GM12878 (cell line): ENCODE results near the gene RALB. TPM values are rescaled to one million over a fixed set of nuclear protein-coding genes. Genes with fewer than 3 reads are reported as not detected.

Source experiments
- ATAC-seq: fragments of 200-7000 bp; cut with Tn5 transposase; 3 replicates; pipeline ENCODE4 v1.9.1; 2020; ENCODE audit warnings: mild to moderate bottlenecking, moderate library complexity
- BruUV-seq: library from RNA; stranded (reverse); fragments of 400-500 nt; replicated peaks from 2 replicates; lab custom pipeline; 2021; lab: Mats Ljungman, UMichigan
- CTCF ChIA-PET: fragments of 300-600 bp; sonication (Branson Sonifier 250); formaldehyde crosslinking; extraction: SDS; loops from one replicate; lab custom pipeline; 2021; ENCODE audit warnings: inconsistent platforms; lab: Yijun Ruan, JAX
- POLR2A ChIA-PET: fragments of 350-600 bp; formaldehyde crosslinking; extraction: SDS; loops from one replicate; lab custom pipeline; 2021; ENCODE audit warnings: inconsistent platforms; lab: Charles Lee
- RAD21 ChIA-PET: fragments of 300-600 bp; sonication (Branson Sonifier 250); formaldehyde crosslinking; loops from one replicate; lab custom pipeline; 2023; ENCODE audit warnings: antibody characterized with exemption; ENCODE audit not compliant: unreplicated experiment; lab: Charles Lee
- SMC1A ChIA-PET: fragments of 300-600 bp; sonication (Branson Sonifier 250); formaldehyde crosslinking; loops from one replicate; lab custom pipeline; 2023; ENCODE audit not compliant: unreplicated experiment, uncharacterized antibody; lab: Charles Lee
- DNase-seq: peaks from one replicate; pipeline ENCODE4 v3.0.0-alpha.2; 2011; ENCODE audit warnings: low read depth, low spot score
- FAIRE-seq: peaks from 3 replicates; lab custom pipeline; 2011; peaks lifted over from hg19 to GRCh38; lab: Jason Lieb, UNC
- H2AFZ ChIP-seq: 2 replicates; pipeline ENCODE4 v1.6.0; 2011; ENCODE audit warnings: low read depth, low read length, control low read depth; ENCODE audit not compliant: control insufficient read depth
- H3K27ac ChIP-seq: 2 replicates; pipeline ENCODE4 v1.5.1; 2011; ENCODE audit warnings: control low read depth; ENCODE audit not compliant: control insufficient read depth, insufficient read depth
- H3K27me3 ChIP-seq, 2 experiments: replicated peaks in 1 of 2; 2 replicates each; pipeline versions ENCODE4 v1.6.0 to v1.6.1; 2011; ENCODE audit warnings: low read length in 1 of 2; ENCODE audit not compliant: control insufficient read depth in 2 of 2, insufficient read depth in 2 of 2
- H3K36me3 ChIP-seq, 2 experiments: 2 replicates each; pipeline ENCODE4 v1.5.1; 2011; ENCODE audit warnings: low read length in 1 of 2; ENCODE audit not compliant: control insufficient read depth in 2 of 2, insufficient read depth in 2 of 2
- H3K4me1 ChIP-seq: 2 replicates; pipeline ENCODE4 v1.6.1; 2011; ENCODE audit warnings: mild to moderate bottlenecking, low read length, moderate library complexity, mixed read lengths; ENCODE audit not compliant: control insufficient read depth, insufficient read depth
- H3K4me2 ChIP-seq: 2 replicates; pipeline ENCODE4 v1.6.0; 2011; ENCODE audit warnings: control low read depth; ENCODE audit not compliant: control insufficient read depth, insufficient read depth
- H3K4me3 ChIP-seq: fragments of 200-600 bp; sonication (generic); 2 replicates; pipeline ENCODE4 v1.5.1; 2016
- H3K79me2 ChIP-seq: 2 replicates; pipeline ENCODE4 v1.6.0; 2011; ENCODE audit warnings: low read length; ENCODE audit not compliant: control insufficient read depth, insufficient read depth
- H3K9ac ChIP-seq: 2 replicates; pipeline ENCODE4 v1.8.0; 2011; ENCODE audit warnings: low read length, control low read depth, mixed read lengths; ENCODE audit not compliant: control insufficient read depth, insufficient read depth
- H3K9me3 ChIP-seq: replicated peaks from 3 replicates; pipeline ENCODE4 v1.5.1; 2011; ENCODE audit warnings: mild to moderate bottlenecking, low read length; ENCODE audit not compliant: control insufficient read depth, insufficient read depth
- H4K20me1 ChIP-seq: 2 replicates; pipeline ENCODE4 v1.6.0; 2011; ENCODE audit not compliant: control insufficient read depth, insufficient read depth
- ASH2L ChIP-seq: fragments of 300-600, 200-600 bp; sonication (generic); IDR thresholded peaks from 2 replicates; pipeline ENCODE4 v1.6.1; 2017; ENCODE audit warnings: low read depth, mild to moderate bottlenecking, borderline replicate concordance
- BRCA1 ChIP-seq: IDR thresholded peaks from 2 replicates; pipeline ENCODE4 v1.6.1; 2011; ENCODE audit warnings: low read depth, low read length, improper control_type of control experiment
- CBX3 ChIP-seq: fragments of 200-600 bp; sonication (generic); IDR thresholded peaks from 2 replicates; pipeline ENCODE4 v1.6.1; 2016; ENCODE audit warnings: low read depth, borderline replicate concordance
- FOXK2 ChIP-seq: fragments of 450-650 bp; IDR thresholded peaks from 2 replicates; pipeline ENCODE4 v1.6.1; 2017; ENCODE audit warnings: mild to moderate bottlenecking, moderate library complexity
- IRF4 ChIP-seq: IDR thresholded peaks from 2 replicates; pipeline ENCODE4 v1.6.1; 2011; ENCODE audit warnings: low read depth, low read length
- KLF5 ChIP-seq: fragments of 450-650 bp; IDR thresholded peaks from 2 replicates; pipeline ENCODE4 v1.6.1; 2014; ENCODE audit warnings: mild to moderate bottlenecking; ENCODE audit not compliant: partially characterized antibody
- MTA3 ChIP-seq: IDR thresholded peaks from 2 replicates; pipeline ENCODE4 v1.6.1; 2012; ENCODE audit warnings: low read length, inconsistent platforms, borderline replicate concordance
- NR2F1 ChIP-seq: fragments of 450-650 bp; conservative IDR thresholded peaks from 2 replicates; pipeline ENCODE4 v1.6.1; 2017; ENCODE audit warnings: mild to moderate bottlenecking
- POLR2AphosphoS5 ChIP-seq: IDR thresholded peaks from 2 replicates; pipeline ENCODE4 v1.6.1; 2011; ENCODE audit warnings: mild to moderate bottlenecking, low read length, inconsistent platforms
- POU2F2 ChIP-seq: IDR thresholded peaks from 3 replicates; pipeline ENCODE4 v1.6.1; 2011; ENCODE audit warnings: low read depth, mild to moderate bottlenecking, low read length, borderline replicate concordance
- RFX5 ChIP-seq: IDR thresholded peaks from 2 replicates; pipeline ENCODE4 v1.6.1; 2011; ENCODE audit warnings: low read depth, low read length, improper control_type of control experiment
- SREBF2 ChIP-seq: IDR thresholded peaks from 2 replicates; pipeline ENCODE4 v1.6.1; 2012; ENCODE audit warnings: mild to moderate bottlenecking, low read length
- TAF1 ChIP-seq: IDR thresholded peaks from 2 replicates; pipeline ENCODE4 v1.6.1; 2011; ENCODE audit warnings: mild to moderate bottlenecking, low read depth, low read length, borderline replicate concordance
- TBL1XR1 ChIP-seq: IDR thresholded peaks from 2 replicates; pipeline ENCODE4 v1.6.1; 2012; ENCODE audit warnings: low read depth, low read length, improper control_type of control experiment
- TCF12 ChIP-seq: IDR thresholded peaks from 2 replicates; pipeline ENCODE4 v1.6.1; 2011; ENCODE audit warnings: low read depth, mild to moderate bottlenecking, low read length
- YBX1 ChIP-seq: fragments of 450-650 bp; IDR thresholded peaks from 2 replicates; pipeline ENCODE4 v1.6.1; 2016; ENCODE audit warnings: antibody characterized with exemption
- ZNF622 ChIP-seq: fragments of 450-650 bp; IDR thresholded peaks from 2 replicates; pipeline ENCODE4 v1.6.1; 2017; ENCODE audit warnings: mild to moderate bottlenecking, inconsistent platforms
- WGBS: methylation state at CpG from one replicate; pipeline ENCODE4 v1.1.6; 2016; ENCODE audit warnings: low lambda C conversion rate; ENCODE audit not compliant: insufficient replicate concordance, insufficient coverage; ENCODE audit errors: missing lambda C conversion rate; 5-methylcytosine and 5-hydroxymethylcytosine counted together
- in situ Hi-C: fragments of 300-500 bp; cut with MboI; formaldehyde crosslinking; loops from 9 replicates; pipeline ENCODE4 v1.14.3; 2018; ENCODE audit warnings: mixed read lengths
- intact Hi-C: fragments of 100-400 bp; cut with micrococcal nuclease; formaldehyde crosslinking; loops from one replicate; pipeline ENCODE4 v1.14.2; 2022; ENCODE audit not compliant: unreplicated experiment
- polyA plus RNA-seq, 11 experiments: library from polyadenylated mRNA; depleted of rRNA in 4 of 11; unstranded in 6 of 11; stranded (reverse) in 5 of 11; fragments of >200 nt; fragmentation: Nextera tagmentation in 4 of 11; fragmentation: Illumina TruSeq in 1 of 11; extraction: Ambion mirVana in 4 of 11; extraction: Trizol in 1 of 11; gene quantifications; 1 replicate in 1 of 11; 2 replicates in 10 of 11; pipeline versions ENCODE4 v1.2.1 to v1.2.3, GENCODE V29; 2011 to 2016; ENCODE audit warnings: inconsistent platforms in 2 of 11, missing spikeins in 2 of 11, low read depth in 1 of 11
- total RNA-seq, 4 experiments: library from RNA; depleted of rRNA in 3 of 4; stranded (reverse); fragments of >200 nt in 3 of 4; fragmentation: Illumina TruSeq in 1 of 4; extraction: Trizol in 1 of 4; gene quantifications; 2 replicates each; pipeline versions ENCODE4 v1.2.1 to v1.2.3, GENCODE V29; 2013 to 2021
- TF ChIP-seq, protein P1 (sequence below): fragments of 450-650 bp; IDR thresholded peaks from 2 replicates; pipeline ENCODE4 v1.6.1; 2016; ENCODE audit warnings: mild to moderate bottlenecking
- TF ChIP-seq, protein P2 (sequence below): fragments of 450-650 bp; IDR thresholded peaks from 2 replicates; pipeline ENCODE4 v1.6.1; 2017; ENCODE audit warnings: mild to moderate bottlenecking

Gene RALB
- total and polyA plus RNA-seq, 10 of the 15 experiments (the other 5 are each of a cell fraction or from before 2014, with no cell fraction given), result 8.3 to 54.0 (median 24.2) TPM

DNA sequence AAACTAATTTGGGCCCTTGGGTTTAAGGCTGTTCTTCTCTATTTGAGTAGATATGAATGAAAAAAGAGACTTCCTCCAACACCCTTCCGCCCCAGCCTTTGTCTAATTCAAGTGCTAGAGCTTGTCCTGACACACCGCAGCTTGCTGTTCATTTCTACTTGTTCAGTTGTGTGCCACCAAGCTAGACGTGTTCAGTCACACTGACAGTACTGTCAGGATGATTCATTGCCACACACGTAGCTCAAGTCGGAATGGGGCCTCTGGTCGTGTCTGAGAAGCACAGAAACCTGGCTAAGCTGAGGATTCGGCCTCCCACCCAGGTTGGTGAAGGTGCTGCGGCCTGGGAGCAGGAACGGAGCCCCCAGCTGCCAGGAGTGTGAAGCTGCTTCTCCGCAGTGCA, 47.7 kb downstream of the RALB start:
- Histone ChIP-seq H3K79me2 (no peaks in the 10 kb centered on the region), H3K9me3 (no peaks in the 10 kb centered on the region), H3K4me1 (no peaks in the 10 kb centered on the region; the same call in 1 of the 2 replicates), H3K9ac (no peak overlapping the region), H2AFZ (no peak overlapping the region), H3K27me3 (no peaks in the 10 kb centered on the region), H3K27ac (no peak overlapping the region), H3K4me3 (no peak overlapping the region), H4K20me1 (no peaks in the 10 kb centered on the region), H3K36me3 (peaks cover 0 to 2% of the 10 kb centered on the region in 2 experiments; a peak in 2 of 4 replicates), H3K4me2 (no peak overlapping the region)
- ChIA-PET POLR2A (interaction anchor here (1.1 kb wide), 1 partner anchor 8 kb away, joined by 3 read pairs; no protein-coding TSS in a partner anchor), CTCF (interaction anchor here (0.7 to 1.7 kb wide), 5 partner anchors 8 to 69 kb away, joined by 3 to 6 read pairs (median 4); no protein-coding TSS in a partner anchor), SMC1A (interaction anchor here (0.6 to 1.6 kb wide), 4 partner anchors 13 to 81 kb away, joined by 3 read pairs; no protein-coding TSS in a partner anchor), RAD21 (no interaction called here)
- no peak for TF ChIP-seq ZNF622
- no peak for TF ChIP-seq RFX5
- TF ChIP-seq SREBF2, result no peak
- no peak for TF ChIP-seq POLR2AphosphoS5
- no peak for TF ChIP-seq TAF1
- no peak for TF ChIP-seq KLF5
- TF ChIP-seq, protein P1, sequence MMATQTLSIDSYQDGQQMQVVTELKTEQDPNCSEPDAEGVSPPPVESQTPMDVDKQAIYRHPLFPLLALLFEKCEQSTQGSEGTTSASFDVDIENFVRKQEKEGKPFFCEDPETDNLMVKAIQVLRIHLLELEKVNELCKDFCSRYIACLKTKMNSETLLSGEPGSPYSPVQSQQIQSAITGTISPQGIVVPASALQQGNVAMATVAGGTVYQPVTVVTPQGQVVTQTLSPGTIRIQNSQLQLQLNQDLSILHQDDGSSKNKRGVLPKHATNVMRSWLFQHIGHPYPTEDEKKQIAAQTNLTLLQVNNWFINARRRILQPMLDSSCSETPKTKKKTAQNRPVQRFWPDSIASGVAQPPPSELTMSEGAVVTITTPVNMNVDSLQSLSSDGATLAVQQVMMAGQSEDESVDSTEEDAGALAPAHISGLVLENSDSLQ, result no peak
- TF ChIP-seq POU2F2, result no peak
- TF ChIP-seq FOXK2, result no peak
- TF ChIP-seq MTA3, result no peak
- TF ChIP-seq TCF12, result no peak
- TF ChIP-seq, protein P2, sequence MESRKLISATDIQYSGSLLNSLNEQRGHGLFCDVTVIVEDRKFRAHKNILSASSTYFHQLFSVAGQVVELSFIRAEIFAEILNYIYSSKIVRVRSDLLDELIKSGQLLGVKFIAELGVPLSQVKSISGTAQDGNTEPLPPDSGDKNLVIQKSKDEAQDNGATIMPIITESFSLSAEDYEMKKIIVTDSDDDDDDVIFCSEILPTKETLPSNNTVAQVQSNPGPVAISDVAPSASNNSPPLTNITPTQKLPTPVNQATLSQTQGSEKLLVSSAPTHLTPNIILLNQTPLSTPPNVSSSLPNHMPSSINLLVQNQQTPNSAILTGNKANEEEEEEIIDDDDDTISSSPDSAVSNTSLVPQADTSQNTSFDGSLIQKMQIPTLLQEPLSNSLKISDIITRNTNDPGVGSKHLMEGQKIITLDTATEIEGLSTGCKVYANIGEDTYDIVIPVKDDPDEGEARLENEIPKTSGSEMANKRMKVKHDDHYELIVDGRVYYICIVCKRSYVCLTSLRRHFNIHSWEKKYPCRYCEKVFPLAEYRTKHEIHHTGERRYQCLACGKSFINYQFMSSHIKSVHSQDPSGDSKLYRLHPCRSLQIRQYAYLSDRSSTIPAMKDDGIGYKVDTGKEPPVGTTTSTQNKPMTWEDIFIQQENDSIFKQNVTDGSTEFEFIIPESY, result no peak
- no peak for TF ChIP-seq BRCA1
- no peak for TF ChIP-seq IRF4
- TF ChIP-seq TBL1XR1, result no peak
- TF ChIP-seq CBX3, result no peak
- TF ChIP-seq NR2F1, result no peak
- TF ChIP-seq ASH2L, result no peak
- no peak for TF ChIP-seq YBX1
- DNase-seq (no peak), ATAC-seq (no peak), FAIRE-seq (no peak)
- in situ Hi-C loops, result no loop called here
- intact Hi-C loops, result no loop called here
- no TSS peak for BruUV-seq
- WGBS, result 94% methylated on average over 10 of the region's 10 CpGs
